Karpas-422 (cell line): ENCODE results near the gene WAPL. TPM values are rescaled to one million over a fixed set of nuclear protein-coding genes. Genes with fewer than 3 reads are reported as not detected.

ENCODE experiments used
- DNase-seq: peaks from one replicate; pipeline ENCODE4 v3.0.0-alpha.2; 2015
- H2AFZ ChIP-seq: fragments of 200-600 bp; sonication (generic); 2 replicates; pipeline ENCODE4 v1.6.1; 2014; ENCODE audit warnings: antibody characterized with exemption, low read length, mixed read lengths
- H3K27ac ChIP-seq: fragments of 200-600 bp; sonication (generic); 2 replicates; pipeline ENCODE4 v1.5.1; 2014; ENCODE audit warnings: mild to moderate bottlenecking, low read length, moderate library complexity
- H3K27me3 ChIP-seq: fragments of 200-600 bp; sonication (generic); 2 replicates; pipeline ENCODE4 v1.6.1; 2014; ENCODE audit warnings: low read length, mixed read lengths
- H3K36me3 ChIP-seq: fragments of 200-600 bp; sonication (generic); 2 replicates; pipeline ENCODE4 v1.6.1; 2014; ENCODE audit warnings: low read length, mixed read lengths; ENCODE audit not compliant: insufficient read depth
- H3K4me1 ChIP-seq: fragments of 200-600 bp; sonication (generic); 2 replicates; pipeline ENCODE4 v1.6.1; 2014; ENCODE audit warnings: mild to moderate bottlenecking, low read length, mixed read lengths
- H3K4me2 ChIP-seq: fragments of 200-600 bp; sonication (generic); 2 replicates; pipeline ENCODE4 v1.6.1; 2014; ENCODE audit warnings: low read length, low read depth, mild to moderate bottlenecking; ENCODE audit not compliant: poor library complexity, severe bottlenecking
- H3K4me3 ChIP-seq: fragments of 200-600 bp; sonication (generic); 2 replicates; pipeline ENCODE4 v1.5.1; 2014; ENCODE audit warnings: mild to moderate bottlenecking, antibody characterized with exemption, low read length, mixed read lengths
- H3K79me2 ChIP-seq: fragments of 200-600 bp; sonication (generic); 2 replicates; pipeline ENCODE4 v1.6.1; 2014; ENCODE audit warnings: mild to moderate bottlenecking, low read length, mixed read lengths
- H3K9ac ChIP-seq: fragments of 200-600 bp; sonication (generic); 2 replicates; pipeline ENCODE4 v1.6.0; 2014; ENCODE audit warnings: low read length
- H3K9me2 ChIP-seq: fragments of 200-600 bp; sonication (generic), shearing (Covaris generic); replicated peaks from 2 replicates; pipeline ENCODE4 v1.6.0; 2014; ENCODE audit warnings: mild to moderate bottlenecking, low read length, moderate library complexity; ENCODE audit not compliant: insufficient read depth
- H3K9me3 ChIP-seq: fragments of 300-700, 200-600 bp; sonication (generic); 2 replicates; pipeline ENCODE4 v1.6.1; 2014; ENCODE audit warnings: low read length, mixed read lengths
- H4K20me1 ChIP-seq: fragments of 200-600 bp; sonication (generic); 2 replicates; pipeline ENCODE4 v1.6.1; 2014; ENCODE audit warnings: mild to moderate bottlenecking, antibody characterized with exemption, low read length, low read depth; ENCODE audit not compliant: insufficient read depth
- total RNA-seq: library from RNA; depleted of rRNA; stranded (reverse); fragments of >200 nt; shearing (Covaris generic); gene quantifications from 2 replicates; pipeline ENCODE4 v1.2.3, GENCODE V29; 2014; ENCODE audit warnings: low replicate concordance

The WAPL gene
- total RNA-seq, 1 experiment from 2014 or later: 30.5 TPM

DNA sequence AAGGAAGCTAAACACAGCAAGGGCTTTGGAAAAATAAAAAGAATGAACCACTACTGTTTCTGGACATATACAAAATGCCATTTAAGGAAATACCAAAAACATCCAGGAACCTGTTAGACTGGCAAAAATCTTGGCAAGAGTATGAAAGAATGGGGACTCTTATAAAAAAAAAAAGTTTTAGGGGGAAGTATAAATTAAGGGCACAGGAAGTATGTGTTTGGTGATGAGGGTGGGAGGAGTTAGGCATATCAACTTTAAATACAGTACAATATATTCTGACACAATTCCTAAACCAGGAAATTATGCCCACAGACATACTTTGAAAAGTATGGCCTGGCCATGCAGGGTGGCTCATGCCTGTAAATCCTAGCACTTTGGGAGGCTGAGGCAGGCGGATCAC lies 74.2 kb downstream of the WAPL start:
- Histone ChIP-seq H3K79me2 (no peaks in the 10 kb centered on the region), H3K36me3 (peaks cover 21% of the 10 kb centered on the region; the same call in 1 of the 2 replicates)
- DNase-seq: no peak

DNA sequence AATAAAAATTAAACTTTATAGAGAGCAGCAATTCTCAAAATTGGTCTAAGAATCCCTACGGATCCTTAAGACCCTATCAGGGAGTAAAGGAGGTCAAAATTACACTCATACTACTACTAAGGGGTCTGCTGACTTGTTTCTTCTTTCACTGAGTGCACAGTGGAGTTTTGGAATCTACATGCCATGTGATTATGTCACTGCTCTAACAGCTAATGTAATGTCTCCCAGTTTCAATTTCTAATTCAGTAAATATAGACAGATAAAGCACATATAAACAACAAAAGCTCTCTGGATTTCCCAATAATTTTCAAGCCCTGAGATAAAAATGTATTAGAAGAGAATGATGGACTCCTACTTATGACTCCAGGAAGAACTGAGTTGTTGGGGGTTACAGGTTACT lies 74.6 kb downstream of the WAPL start:
- Histone ChIP-seq H3K27me3 (no peaks in the 10 kb centered on the region), H3K9me2 (no peaks in the 10 kb centered on the region), H3K27ac (no peak overlapping the region), H3K36me3 (peaks cover 20% of the 10 kb centered on the region; the same call in 1 of the 2 replicates), H3K4me2 (no peak overlapping the region), H3K9ac (no peak overlapping the region), H3K9me3 (no peaks in the 10 kb centered on the region), H2AFZ (no peak overlapping the region), H4K20me1 (no peaks in the 10 kb centered on the region), H3K4me3 (no peak overlapping the region), H3K79me2 (no peaks in the 10 kb centered on the region), H3K4me1 (peaks cover 9% of the 10 kb centered on the region)
- no peak for DNase-seq

More for the DNA sequence above, 74.2 kb downstream of the WAPL start:
- Histone ChIP-seq H3K4me1 (peaks cover 9% of the 10 kb centered on the region), H3K4me3 (no peak overlapping the region), H3K27ac (no peak overlapping the region), H3K9me2 (no peaks in the 10 kb centered on the region), H2AFZ (no peak overlapping the region), H3K27me3 (no peaks in the 10 kb centered on the region), H3K9ac (no peak overlapping the region), H4K20me1 (no peaks in the 10 kb centered on the region), H3K9me3 (no peaks in the 10 kb centered on the region), H3K4me2 (no peak overlapping the region)

DNA sequence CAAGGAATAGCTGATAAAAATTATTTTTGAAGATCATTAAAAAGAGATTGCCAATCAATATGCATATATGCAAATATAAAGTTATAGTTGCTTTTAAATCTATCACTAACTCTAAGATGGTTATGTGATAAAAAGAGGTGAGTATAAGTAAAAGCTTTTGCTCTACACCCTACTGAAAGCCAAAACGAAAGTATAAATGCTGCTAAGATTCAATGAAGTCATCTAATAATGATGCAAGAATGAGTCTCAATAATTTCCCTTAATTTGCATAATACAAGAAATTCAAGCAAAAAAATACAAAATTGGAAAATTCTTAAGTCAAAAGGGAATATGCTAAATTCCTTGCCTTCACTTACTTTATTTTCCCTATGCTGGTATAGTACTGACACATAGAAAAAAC lies 75.2 kb downstream of the WAPL start:
- H3K79me2 ChIP-seq: no peaks in the 10 kb centered on the region
- peaks cover 16% of the 10 kb centered on the region; the same call in 1 of the 2 replicates for H3K36me3 ChIP-seq

DNA sequence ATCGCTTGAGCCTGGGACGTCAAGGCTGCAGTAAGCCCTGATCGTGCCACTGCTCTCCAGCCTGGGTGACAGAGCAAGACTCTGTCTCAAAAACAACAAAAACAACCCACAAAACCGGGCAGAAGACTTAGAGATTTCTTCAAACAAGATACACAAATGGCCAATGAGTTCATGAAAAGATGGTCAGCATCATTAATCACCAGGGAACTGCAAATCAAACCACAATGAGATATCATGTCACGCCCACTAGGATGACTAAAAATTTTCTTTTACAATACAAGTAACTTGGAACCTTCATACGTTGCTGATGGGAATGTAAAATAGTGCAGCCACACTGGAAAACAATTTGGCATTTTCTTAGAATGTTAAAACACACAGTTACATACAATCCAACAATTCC lies 77.7 kb downstream of the WAPL start:
- H2AFZ ChIP-seq: no peak overlapping the region
- H3K4me2 ChIP-seq: no peak overlapping the region
- H3K79me2 ChIP-seq: no peaks in the 10 kb centered on the region
- no peaks in the 10 kb centered on the region for H3K9me3 ChIP-seq
- H3K9ac ChIP-seq: no peak overlapping the region
- H3K9me2 ChIP-seq: no peaks in the 10 kb centered on the region
- DNase-seq: no peak
- H3K27me3 ChIP-seq: no peaks in the 10 kb centered on the region
- H3K4me1 ChIP-seq: no peaks in the 10 kb centered on the region
- no peaks in the 10 kb centered on the region for H4K20me1 ChIP-seq
- peaks cover 2% of the 10 kb centered on the region; the same call in 1 of the 2 replicates for H3K36me3 ChIP-seq
- no peak overlapping the region for H3K4me3 ChIP-seq
- no peak overlapping the region for H3K27ac ChIP-seq

More for the DNA sequence above, 75.2 kb downstream of the WAPL start:
- H3K9ac ChIP-seq: no peak overlapping the region
- H3K4me2 ChIP-seq: no peak overlapping the region
- no peaks in the 10 kb centered on the region for H3K27me3 ChIP-seq
- H3K27ac ChIP-seq: no peak overlapping the region
- no peaks in the 10 kb centered on the region for H3K9me2 ChIP-seq
- H4K20me1 ChIP-seq: no peaks in the 10 kb centered on the region
- H2AFZ ChIP-seq: no peak overlapping the region
- DNase-seq: no peak
- no peaks in the 10 kb centered on the region for H3K9me3 ChIP-seq
- H3K4me3 ChIP-seq: no peak overlapping the region
- H3K4me1 ChIP-seq: peaks cover 9% of the 10 kb centered on the region

DNA sequence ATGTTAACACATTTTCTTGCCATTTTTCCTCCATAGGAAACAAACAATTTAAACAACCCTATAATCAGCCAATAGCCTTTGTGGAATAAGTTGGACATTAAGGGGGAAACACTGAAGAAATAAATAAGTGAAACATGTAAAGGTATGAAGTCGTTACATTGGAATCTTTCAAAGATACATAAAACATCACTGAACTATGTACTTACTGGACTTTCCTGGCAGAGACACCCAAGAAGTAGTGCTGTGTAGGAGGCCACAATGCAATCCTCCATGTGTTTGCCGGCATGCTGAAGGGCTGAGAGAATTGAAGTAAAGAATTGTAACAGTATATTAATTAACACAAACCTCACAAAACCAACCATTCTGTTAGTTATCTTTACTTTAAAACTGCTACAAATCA lies 78.5 kb downstream of the WAPL start:
- Histone ChIP-seq H3K27ac (no peak overlapping the region), H3K9me3 (no peaks in the 10 kb centered on the region), H3K9me2 (no peaks in the 10 kb centered on the region), H2AFZ (no peak overlapping the region), H3K79me2 (no peaks in the 10 kb centered on the region), H3K36me3 (peaks cover 6% of the 10 kb centered on the region; the same call in 1 of the 2 replicates), H3K4me2 (no peak overlapping the region), H3K4me3 (no peak overlapping the region), H4K20me1 (no peaks in the 10 kb centered on the region), H3K9ac (no peak overlapping the region), H3K27me3 (no peaks in the 10 kb centered on the region), H3K4me1 (no peaks in the 10 kb centered on the region)
- no peak for DNase-seq

DNA sequence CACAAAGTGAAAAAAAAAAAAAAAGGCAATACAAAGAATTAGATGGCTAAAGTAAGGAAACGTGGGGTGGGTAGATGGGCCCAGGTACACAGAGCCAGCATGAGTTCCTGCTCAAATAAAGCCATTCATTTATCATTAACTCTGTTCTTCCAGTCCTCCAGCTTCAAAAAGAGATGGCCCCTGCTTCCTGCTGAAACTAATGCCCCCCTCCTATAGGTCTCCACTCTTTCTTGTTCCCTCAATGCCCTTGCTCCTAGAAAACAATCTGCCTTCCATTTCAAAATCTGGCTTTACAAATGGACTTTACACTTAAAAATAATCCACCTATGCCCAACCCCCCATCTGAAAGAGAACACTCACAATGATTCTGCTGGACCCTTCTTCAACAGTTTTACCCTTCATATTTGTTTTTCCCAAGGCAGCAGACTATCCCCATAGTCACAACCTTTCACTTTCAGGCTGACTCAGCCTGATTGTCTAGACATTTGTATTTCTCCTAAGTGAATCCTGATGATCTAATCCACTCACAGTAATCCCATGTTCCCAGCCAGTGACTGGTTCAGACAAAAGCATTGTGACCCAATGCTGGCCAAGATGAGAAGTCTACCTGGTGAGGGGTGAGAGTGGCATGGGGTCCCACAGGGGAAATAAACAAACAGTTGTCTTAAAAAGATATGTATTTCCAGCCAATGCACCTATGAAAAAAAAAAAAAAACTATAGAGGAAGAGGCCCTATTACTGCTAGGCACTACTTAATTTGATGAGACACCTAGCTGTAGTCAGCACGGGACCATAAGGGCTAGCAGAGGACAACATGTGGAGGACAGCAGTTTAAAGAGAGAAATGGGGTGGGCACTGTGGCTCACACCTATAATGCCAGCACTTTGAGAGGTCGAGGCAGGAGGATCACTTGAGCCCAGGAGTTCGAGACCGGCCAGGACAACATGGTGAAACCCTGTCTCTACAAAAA lies 80.4 kb downstream of the WAPL start:
- DNase-seq: no peak
- Histone ChIP-seq H3K9me3 (no peaks in the 10 kb centered on the region), H3K27ac (no peak overlapping the region), H2AFZ (no peak overlapping the region), H3K9me2 (no peaks in the 10 kb centered on the region), H3K4me3 (no peak overlapping the region), H3K36me3 (peaks cover 17% of the 10 kb centered on the region), H3K4me1 (no peaks in the 10 kb centered on the region), H3K27me3 (no peaks in the 10 kb centered on the region), H3K9ac (no peak overlapping the region), H3K4me2 (no peak overlapping the region), H4K20me1 (no peaks in the 10 kb centered on the region), H3K79me2 (no peaks in the 10 kb centered on the region)

DNA sequence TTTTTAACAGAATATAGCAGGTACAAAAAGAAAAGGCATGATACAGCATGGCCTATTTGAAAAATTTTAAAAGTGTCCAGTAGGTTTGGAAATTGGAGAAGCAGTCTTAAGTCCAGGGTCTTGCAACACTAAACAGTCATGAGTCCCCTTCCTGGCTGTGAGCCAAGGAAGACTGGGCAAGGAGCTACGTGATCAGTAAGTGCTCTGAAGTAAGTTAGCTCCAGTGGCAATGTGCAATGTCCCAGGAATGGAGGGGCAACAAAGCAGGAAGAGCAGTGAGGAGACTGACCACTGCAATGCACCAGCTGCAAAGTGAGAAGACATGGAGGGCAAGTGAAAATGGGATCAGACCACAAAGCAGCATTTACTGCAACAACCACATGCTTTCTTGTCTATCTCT lies 82.0 kb downstream of the WAPL start:
- no peak overlapping the region for H3K4me3 ChIP-seq
- no peaks in the 10 kb centered on the region for H4K20me1 ChIP-seq
- H3K4me2 ChIP-seq: no peak overlapping the region
- no peaks in the 10 kb centered on the region for H3K4me1 ChIP-seq
- H3K27ac ChIP-seq: no peak overlapping the region
- no peak overlapping the region for H3K9ac ChIP-seq
- no peaks in the 10 kb centered on the region for H3K79me2 ChIP-seq
- no peaks in the 10 kb centered on the region for H3K9me3 ChIP-seq
- no peaks in the 10 kb centered on the region for H3K27me3 ChIP-seq
- H3K36me3 ChIP-seq: peaks cover 17% of the 10 kb centered on the region
- H3K9me2 ChIP-seq: no peaks in the 10 kb centered on the region
- DNase-seq: no peak
- no peak overlapping the region for H2AFZ ChIP-seq

DNA sequence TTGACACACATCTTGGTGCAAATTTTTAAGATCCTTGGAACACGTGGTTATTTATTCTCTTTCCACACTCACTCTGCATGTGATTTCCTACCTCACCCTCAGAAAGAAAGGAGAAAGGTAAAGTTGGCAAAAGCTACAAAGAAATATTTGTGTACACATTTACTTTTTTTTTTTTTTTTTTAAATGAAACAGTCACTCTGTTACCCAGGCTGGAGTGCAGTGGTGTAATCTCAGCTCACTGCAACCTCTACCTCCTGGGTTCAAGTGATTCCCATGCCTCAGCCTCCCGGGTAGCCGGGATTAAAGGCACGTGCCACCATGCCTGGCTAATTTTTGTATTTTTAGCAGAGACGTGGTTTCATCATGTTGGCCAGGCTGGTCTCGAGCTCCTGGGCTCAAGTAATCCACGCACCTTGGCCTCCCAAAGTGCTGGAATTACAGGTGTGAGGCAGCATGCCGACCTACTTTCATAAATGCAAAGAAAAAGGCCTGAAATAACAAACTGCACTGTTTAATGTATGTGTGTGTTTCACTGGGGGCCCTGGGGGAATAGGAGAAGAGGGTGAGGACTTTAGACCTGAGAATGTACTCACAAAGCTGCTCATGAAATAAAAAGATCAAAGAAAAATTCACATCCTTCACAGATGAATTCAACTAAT lies 83.4 kb downstream of the WAPL start:
- no peak overlapping the region for H2AFZ ChIP-seq
- no peak overlapping the region for H3K27ac ChIP-seq
- no peak overlapping the region for H3K9ac ChIP-seq
- H3K36me3 ChIP-seq: peaks cover 17% of the 10 kb centered on the region
- no peaks in the 10 kb centered on the region for H3K27me3 ChIP-seq
- no peak for DNase-seq
- H3K4me2 ChIP-seq: no peak overlapping the region
- no peaks in the 10 kb centered on the region for H3K9me2 ChIP-seq
- no peaks in the 10 kb centered on the region for H3K9me3 ChIP-seq
- no peak overlapping the region for H3K4me3 ChIP-seq
- no peaks in the 10 kb centered on the region for H4K20me1 ChIP-seq
- no peaks in the 10 kb centered on the region for H3K79me2 ChIP-seq
- no peaks in the 10 kb centered on the region for H3K4me1 ChIP-seq
